ENCODE measurements around the gene ADAMTSL2.

- TF ChIP-seq POLR2AphosphoS5 (IDR thresholded peaks at IDR 0.05; ENCODE audit: low read depth, low read length): no peak
- no peak for TF ChIP-seq TAF1 (IDR thresholded peaks at IDR 0.05; ENCODE audit: borderline replicate concordance, insufficient read depth, low read length)
- TF ChIP-seq REST (IDR thresholded peaks at IDR 0.05; ENCODE audit: insufficient read depth in 1 of 2, low read depth in 2 of 2, low read length in 2 of 2): no peak
Measured at GRCh38 chr9:133590231-133590855, 55.8 kb downstream of the ADAMTSL2 start.
